WTC11 (cell line): ENCODE data around the gene RBM42. TPM values are rescaled to one million over a fixed set of nuclear protein-coding genes. Genes with fewer than 3 reads are reported as not detected.

Experiments
- ATAC-seq: fragments of 200-7000 bp; cut with Tn5 transposase; 2 replicates; pipeline ENCODE4 v1.10.0; 2021; ENCODE audit warnings: mild to moderate bottlenecking, moderate library complexity
- CTCF ChIA-PET: fragments of 300-600 bp; sonication (Branson Sonifier 250); formaldehyde crosslinking; loops from one replicate; lab custom pipeline; 2021; ENCODE audit warnings: antibody characterized with exemption; lab: Charles Lee
- POLR2A ChIA-PET: fragments of 350-600 bp; sonication (Branson Sonifier 250); formaldehyde crosslinking; loops from one replicate; lab custom pipeline; 2021; ENCODE audit warnings: antibody characterized with exemption; lab: Charles Lee
- DNase-seq: peaks from one replicate; pipeline ENCODE4 v3.0.0; 2021; ENCODE audit warnings: low spot score
- H3K27ac Mint-ChIP-seq: 2 replicates; pipeline ENCODE4 v1.8.0; 2021; ENCODE audit warnings: mixed read lengths
- H3K27me3 Mint-ChIP-seq: 2 replicates; pipeline ENCODE4 v1.8.0; 2021; ENCODE audit warnings: low read depth, mild to moderate bottlenecking, moderate library complexity, mixed read lengths
- H3K36me3 Mint-ChIP-seq: 2 replicates; pipeline ENCODE4 v1.8.0; 2021; ENCODE audit warnings: mixed read lengths
- H3K4me1 Mint-ChIP-seq: 2 replicates; pipeline ENCODE4 v1.8.0; 2022; ENCODE audit warnings: mixed read lengths
- H3K4me3 Mint-ChIP-seq: 2 replicates; pipeline ENCODE4 v1.8.0; 2021; ENCODE audit warnings: mild to moderate bottlenecking, moderate library complexity, mixed read lengths
- H3K9me3 Mint-ChIP-seq: 2 replicates; pipeline ENCODE4 v1.8.0; 2021; ENCODE audit warnings: mixed read lengths
- E2F4 ChIP-seq: sonication (generic); formaldehyde crosslinking; IDR thresholded peaks from 2 replicates; pipeline ENCODE4 v1.8.1; 2022; ENCODE audit warnings: low read depth, mild to moderate bottlenecking, moderate library complexity, missing genetic modification reagents, borderline replicate concordance
- FOXJ3 ChIP-seq: sonication (generic); formaldehyde crosslinking; IDR thresholded peaks from 2 replicates; pipeline ENCODE4 v1.9.0; 2021; ENCODE audit warnings: missing genetic modification reagents, mild to moderate bottlenecking, borderline replicate concordance
- GRHL2 ChIP-seq: fragments of 250-450 bp; sonication (Bioruptor Pico); IDR thresholded peaks from 2 replicates; pipeline ENCODE4 v1.8.0; 2022; ENCODE audit warnings: mild to moderate bottlenecking, moderate library complexity; ENCODE audit not compliant: insufficient replicate concordance, severe bottlenecking
- KAT7 ChIP-seq: sonication (generic); formaldehyde crosslinking; IDR thresholded peaks from 2 replicates; pipeline ENCODE4 v1.8.1; 2023; ENCODE audit warnings: missing genetic modification reagents, mild to moderate bottlenecking, borderline replicate concordance
- SMAD3 ChIP-seq: sonication (generic); formaldehyde crosslinking; IDR thresholded peaks from 2 replicates; pipeline ENCODE4 v1.8.0; 2022; ENCODE audit warnings: missing genetic modification reagents, mild to moderate bottlenecking, borderline replicate concordance
- TEAD1 ChIP-seq: sonication (generic); formaldehyde crosslinking; IDR thresholded peaks from 2 replicates; pipeline ENCODE4 v1.8.0; 2022; ENCODE audit warnings: mild to moderate bottlenecking, missing genetic modification reagents
- ZNF423 ChIP-seq: fragments of 250-450 bp; sonication (Bioruptor Pico); IDR thresholded peaks from 2 replicates; pipeline ENCODE4 v2.1.2; 2022; ENCODE audit warnings: mild to moderate bottlenecking, moderate library complexity
- total RNA-seq: library from RNA; stranded (reverse); gene quantifications from 3 replicates; pipeline ENCODE4 v1.2.3, GENCODE V29; 2021
- TF ChIP-seq, protein P1 (sequence below): fragments of 250-450 bp; sonication (Bioruptor Pico); IDR thresholded peaks from 2 replicates; pipeline ENCODE4 v2.1.2; 2022; ENCODE audit warnings: mild to moderate bottlenecking, moderate library complexity
- TF ChIP-seq, protein P2 (sequence below): fragments of 250-450 bp; sonication (Bioruptor Pico); IDR thresholded peaks from 2 replicates; pipeline ENCODE4 v1.9.0; 2021; ENCODE audit warnings: mild to moderate bottlenecking
- TF ChIP-seq, protein P3 (sequence below): sonication (generic); formaldehyde crosslinking; IDR thresholded peaks from 2 replicates; pipeline ENCODE4 v1.8.1; 2023; ENCODE audit warnings: mild to moderate bottlenecking, missing genetic modification reagents, moderate library complexity
- TF ChIP-seq, protein P4 (sequence below): sonication (generic); formaldehyde crosslinking; IDR thresholded peaks from 2 replicates; pipeline ENCODE4 v1.8.0; 2022; ENCODE audit warnings: mild to moderate bottlenecking, missing genetic modification reagents

The RBM42 gene
- total RNA-seq, 1 experiment from 2014 or later: 94.9 TPM

DNA sequence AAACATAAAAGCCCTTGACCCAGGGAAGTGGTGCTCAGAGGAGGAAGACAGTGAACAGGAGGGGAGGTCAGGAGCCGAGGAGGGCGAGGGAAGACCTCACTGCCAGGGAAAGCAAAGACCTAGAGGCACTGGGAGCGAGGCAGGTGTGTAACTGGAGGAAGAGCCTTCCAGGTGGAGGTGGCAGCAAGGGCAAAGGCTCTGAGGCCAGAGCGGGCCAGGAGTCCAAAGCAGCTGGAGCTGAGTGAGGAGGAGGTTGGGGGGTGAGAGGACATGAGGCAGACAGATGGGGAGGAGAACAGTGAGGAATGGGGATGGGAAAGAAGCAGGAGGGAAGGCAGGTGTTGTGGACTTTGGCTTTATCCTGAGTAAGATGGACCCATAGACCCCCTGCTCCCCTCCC lies 41.1 kb downstream of the RBM42 start:
- Mint-ChIP-seq H3K4me1 (peaks cover 12% of the 10 kb centered on the region; the same call in 1 of the 2 replicates), H3K27me3 (peaks cover 48% of the 10 kb centered on the region), H3K27ac (peak overlapping the region; percentile 67; the same call in 1 of the 2 replicates), H3K4me3 (no peak overlapping the region), H3K36me3 (no peaks in the 10 kb centered on the region), H3K9me3 (no peaks in the 10 kb centered on the region)
- CTCF ChIA-PET: interaction anchor here (0.6 kb wide), 1 partner anchor 12 kb away, joined by 3 read pairs; no protein-coding TSS in a partner anchor
- no peak for ATAC-seq
- POLR2A ChIA-PET: interaction anchor here (0.5 kb wide), 1 partner anchor 42 kb away, joined by 7 read pairs; no protein-coding TSS in a partner anchor
- no peak for TF ChIP-seq E2F4 (CRISPR knock-in tag)
- no peak for TF ChIP-seq ZNF423 (CRISPR knock-in tag)
- TF ChIP-seq, all 79 proteins: peak for 0
- DNase-seq: no peak

- ATAC-seq: no peak
- TF ChIP-seq TEAD1 (no peak), SMAD3 (CRISPR knock-in tag) (no peak)
- TF ChIP-seq, protein P1, sequence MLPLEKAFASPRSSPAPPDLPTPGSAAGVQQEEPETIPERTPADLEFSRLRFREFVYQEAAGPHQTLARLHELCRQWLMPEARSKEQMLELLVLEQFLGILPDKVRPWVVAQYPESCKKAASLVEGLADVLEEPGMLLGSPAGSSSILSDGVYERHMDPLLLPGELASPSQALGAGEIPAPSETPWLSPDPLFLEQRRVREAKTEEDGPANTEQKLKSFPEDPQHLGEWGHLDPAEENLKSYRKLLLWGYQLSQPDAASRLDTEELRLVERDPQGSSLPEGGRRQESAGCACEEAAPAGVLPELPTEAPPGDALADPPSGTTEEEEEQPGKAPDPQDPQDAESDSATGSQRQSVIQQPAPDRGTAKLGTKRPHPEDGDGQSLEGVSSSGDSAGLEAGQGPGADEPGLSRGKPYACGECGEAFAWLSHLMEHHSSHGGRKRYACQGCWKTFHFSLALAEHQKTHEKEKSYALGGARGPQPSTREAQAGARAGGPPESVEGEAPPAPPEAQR (CRISPR knock-in tag): no peak
- Mint-ChIP-seq H3K27me3 (peaks cover 48% of the 10 kb centered on the region), H3K36me3 (no peaks in the 10 kb centered on the region), H3K4me3 (no peak overlapping the region), H3K4me1 (peaks cover 12% of the 10 kb centered on the region; the same call in 1 of the 2 replicates), H3K9me3 (no peaks in the 10 kb centered on the region), H3K27ac (no peak overlapping the region)
- CTCF ChIA-PET: interaction anchor here (0.6 kb wide), 1 partner anchor 11 kb away, joined by 3 read pairs; no protein-coding TSS in a partner anchor
- no peak for DNase-seq
- POLR2A ChIA-PET: no interaction called here
Observed at GRCh38 chr19:35670686-35671085, 41.9 kb downstream of the RBM42 start.

DNA sequence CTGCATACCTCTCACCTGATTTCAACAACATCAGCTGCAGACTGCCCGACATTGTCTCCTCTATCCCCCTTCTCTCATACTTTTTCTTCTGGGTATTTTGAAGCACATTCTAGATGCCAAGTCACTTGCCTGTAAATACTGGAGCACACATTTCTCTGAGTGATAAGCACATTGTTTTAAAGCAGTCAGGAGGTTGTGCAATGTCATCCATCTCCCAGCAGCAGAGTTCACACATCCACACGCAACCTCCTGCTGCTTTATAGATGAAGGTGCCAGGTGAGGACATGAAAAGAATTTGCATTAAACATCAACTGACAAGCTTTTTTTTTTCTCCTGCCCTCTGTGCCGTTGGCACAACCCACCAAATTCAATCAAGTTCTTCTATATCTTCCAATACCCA lies 43.0 kb downstream of the RBM42 start:
- TF ChIP-seq, protein P1 (CRISPR knock-in tag): no peak
- TF ChIP-seq, protein P2, sequence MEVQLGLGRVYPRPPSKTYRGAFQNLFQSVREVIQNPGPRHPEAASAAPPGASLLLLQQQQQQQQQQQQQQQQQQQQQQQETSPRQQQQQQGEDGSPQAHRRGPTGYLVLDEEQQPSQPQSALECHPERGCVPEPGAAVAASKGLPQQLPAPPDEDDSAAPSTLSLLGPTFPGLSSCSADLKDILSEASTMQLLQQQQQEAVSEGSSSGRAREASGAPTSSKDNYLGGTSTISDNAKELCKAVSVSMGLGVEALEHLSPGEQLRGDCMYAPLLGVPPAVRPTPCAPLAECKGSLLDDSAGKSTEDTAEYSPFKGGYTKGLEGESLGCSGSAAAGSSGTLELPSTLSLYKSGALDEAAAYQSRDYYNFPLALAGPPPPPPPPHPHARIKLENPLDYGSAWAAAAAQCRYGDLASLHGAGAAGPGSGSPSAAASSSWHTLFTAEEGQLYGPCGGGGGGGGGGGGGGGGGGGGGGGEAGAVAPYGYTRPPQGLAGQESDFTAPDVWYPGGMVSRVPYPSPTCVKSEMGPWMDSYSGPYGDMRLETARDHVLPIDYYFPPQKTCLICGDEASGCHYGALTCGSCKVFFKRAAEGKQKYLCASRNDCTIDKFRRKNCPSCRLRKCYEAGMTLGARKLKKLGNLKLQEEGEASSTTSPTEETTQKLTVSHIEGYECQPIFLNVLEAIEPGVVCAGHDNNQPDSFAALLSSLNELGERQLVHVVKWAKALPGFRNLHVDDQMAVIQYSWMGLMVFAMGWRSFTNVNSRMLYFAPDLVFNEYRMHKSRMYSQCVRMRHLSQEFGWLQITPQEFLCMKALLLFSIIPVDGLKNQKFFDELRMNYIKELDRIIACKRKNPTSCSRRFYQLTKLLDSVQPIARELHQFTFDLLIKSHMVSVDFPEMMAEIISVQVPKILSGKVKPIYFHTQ (CRISPR knock-in tag): no peak
- TF ChIP-seq, protein P3, sequence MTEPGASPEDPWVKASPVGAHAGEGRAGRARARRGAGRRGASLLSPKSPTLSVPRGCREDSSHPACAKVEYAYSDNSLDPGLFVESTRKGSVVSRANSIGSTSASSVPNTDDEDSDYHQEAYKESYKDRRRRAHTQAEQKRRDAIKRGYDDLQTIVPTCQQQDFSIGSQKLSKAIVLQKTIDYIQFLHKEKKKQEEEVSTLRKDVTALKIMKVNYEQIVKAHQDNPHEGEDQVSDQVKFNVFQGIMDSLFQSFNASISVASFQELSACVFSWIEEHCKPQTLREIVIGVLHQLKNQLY (CRISPR knock-in tag): no peak
- no peak for TF ChIP-seq FOXJ3 (CRISPR knock-in tag)
- TF ChIP-seq KAT7 (CRISPR knock-in tag): no peak
- TF ChIP-seq, protein P4, sequence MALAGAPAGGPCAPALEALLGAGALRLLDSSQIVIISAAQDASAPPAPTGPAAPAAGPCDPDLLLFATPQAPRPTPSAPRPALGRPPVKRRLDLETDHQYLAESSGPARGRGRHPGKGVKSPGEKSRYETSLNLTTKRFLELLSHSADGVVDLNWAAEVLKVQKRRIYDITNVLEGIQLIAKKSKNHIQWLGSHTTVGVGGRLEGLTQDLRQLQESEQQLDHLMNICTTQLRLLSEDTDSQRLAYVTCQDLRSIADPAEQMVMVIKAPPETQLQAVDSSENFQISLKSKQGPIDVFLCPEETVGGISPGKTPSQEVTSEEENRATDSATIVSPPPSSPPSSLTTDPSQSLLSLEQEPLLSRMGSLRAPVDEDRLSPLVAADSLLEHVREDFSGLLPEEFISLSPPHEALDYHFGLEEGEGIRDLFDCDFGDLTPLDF: no peak
- TF ChIP-seq GRHL2 (CRISPR knock-in tag): no peak
- ChIA-PET CTCF (interaction anchor here (0.5 kb wide), 1 partner anchor 113 kb away, joined by 3 read pairs; no protein-coding TSS in a partner anchor), POLR2A (no interaction called here)
- DNase-seq: no peak
- Mint-ChIP-seq H3K4me3 (peak overlapping the region; percentile 7; the same call in 1 of the 2 replicates), H3K27ac (peak overlapping the region; percentile 79; the same call in 1 of the 2 replicates), H3K9me3 (no peaks in the 10 kb centered on the region), H3K4me1 (peaks cover 12% of the 10 kb centered on the region; the same call in 1 of the 2 replicates), H3K36me3 (no peaks in the 10 kb centered on the region), H3K27me3 (peaks cover 50% of the 10 kb centered on the region)
- ATAC-seq: no peak
